GM19238 (cell line): ENCODE results near the gene SMOC1.
"Not testable (repeated sequence)": the region's sequence is repeated elsewhere in the genome, so short reads cannot be mapped to it uniquely, and the experiment has no call there.

Source experiments
- DNase-seq: peaks from one replicate; pipeline ENCODE4 v3.0.0; 2011; ENCODE audit warnings: low spot score; ENCODE audit not compliant: insufficient read length

SMOC1 gene

DNA sequence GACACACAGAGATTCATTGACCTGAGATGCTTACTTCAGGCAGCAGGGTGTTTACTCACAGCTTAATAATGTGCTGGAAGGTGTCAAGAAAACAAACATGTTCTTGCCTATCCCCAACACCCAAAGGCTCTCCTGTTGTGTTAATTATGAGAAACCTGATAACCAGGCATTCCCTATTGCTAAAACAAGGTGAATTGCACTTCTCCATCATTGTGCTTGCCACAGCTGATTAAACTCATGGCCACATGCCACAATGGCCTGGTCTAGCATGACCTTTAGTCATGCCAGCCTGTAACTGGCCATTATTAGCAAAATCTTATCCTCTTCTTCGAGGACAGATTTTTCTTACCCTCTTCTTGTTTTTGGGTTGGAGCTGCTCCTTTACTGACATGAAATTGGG is 21.4 kb downstream of the SMOC1 start:
- no peak for DNase-seq

DNA sequence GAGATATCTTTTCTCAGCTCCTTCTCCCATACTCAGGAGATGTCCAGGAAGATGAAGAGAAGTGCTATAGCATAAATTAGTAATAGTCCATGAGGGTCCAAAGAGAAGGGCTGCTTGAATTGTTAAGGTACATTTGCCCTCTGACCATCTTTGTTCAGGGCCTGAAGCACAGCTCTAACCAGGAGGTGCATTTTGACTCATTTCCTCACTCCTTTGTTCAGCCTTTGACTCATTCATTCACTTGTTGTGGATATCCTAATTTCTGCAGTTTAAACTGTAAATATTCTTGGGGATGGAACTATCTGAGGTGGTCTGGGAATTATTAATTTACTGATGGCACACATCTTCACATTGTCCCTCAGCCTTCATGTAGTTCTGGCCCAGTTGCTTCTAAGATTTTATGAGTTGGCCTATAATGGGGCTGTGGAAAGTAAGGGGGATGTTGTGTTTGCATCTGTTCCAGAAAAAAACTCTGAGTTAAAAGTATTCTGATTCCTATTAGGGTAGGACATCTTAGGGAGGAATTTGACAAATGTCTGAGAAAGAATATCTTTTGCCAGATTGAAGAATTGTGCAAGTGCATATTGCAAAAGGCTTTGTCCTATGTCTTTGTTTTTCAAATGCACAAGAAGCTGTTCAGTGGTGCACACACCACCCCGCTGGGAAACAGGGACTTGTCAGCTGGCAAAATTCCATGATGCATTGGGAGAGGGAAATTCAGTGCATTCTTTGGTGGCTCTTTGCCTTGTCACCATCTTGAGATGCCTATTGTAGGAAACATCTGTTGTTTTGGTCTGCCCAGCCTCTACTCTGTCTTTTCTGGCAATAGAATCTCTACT is 22.1 kb downstream of the SMOC1 start:
- no peak for DNase-seq

- DNase-seq: not testable (repeated sequence)
Measured at GRCh38 chr14:69903046-69903445, 23.8 kb downstream of the SMOC1 start.

DNA sequence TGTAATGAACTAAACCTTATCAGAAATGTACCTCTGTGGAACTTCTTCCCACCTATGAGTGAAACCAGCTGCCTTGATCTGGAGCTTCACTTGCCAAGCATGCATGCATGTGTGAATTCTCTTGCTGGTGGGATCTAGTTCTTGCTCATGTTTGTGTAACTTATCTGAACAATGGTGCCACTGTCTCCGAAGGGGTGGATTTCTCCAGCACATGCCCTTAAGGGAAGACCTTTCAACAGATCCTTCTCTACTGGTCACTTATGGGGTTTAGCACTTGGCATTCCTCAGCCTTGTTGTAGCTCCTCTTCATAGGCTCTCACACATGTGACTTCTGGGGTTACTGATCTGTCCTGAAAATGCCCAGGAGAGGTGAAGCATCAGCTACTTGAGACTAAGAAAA is 25.0 kb downstream of the SMOC1 start:
- DNase-seq: no peak

DNA sequence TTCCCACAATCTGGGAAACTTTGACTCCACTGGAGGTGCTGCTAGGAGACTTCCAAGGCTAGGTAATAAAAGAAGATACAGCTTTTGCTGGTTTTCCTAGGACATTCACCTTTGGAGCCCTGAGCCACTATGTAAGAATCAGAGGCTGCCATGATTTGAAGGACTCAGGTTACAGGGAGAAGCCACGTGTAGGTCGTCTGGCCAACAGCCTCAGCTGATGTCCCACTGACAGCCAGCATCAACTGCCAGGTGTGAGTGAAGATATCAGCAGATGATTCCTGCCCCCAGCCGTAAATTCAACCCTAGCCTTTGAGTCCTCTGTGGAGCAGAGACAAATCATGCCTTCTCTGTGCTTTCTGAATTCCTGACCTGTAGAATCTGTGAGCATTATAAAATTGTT is 27.0 kb downstream of the SMOC1 start:
- DNase-seq: no peak

GRCh38 chr14:69909826-69910550 is 30.8 kb downstream of the SMOC1 start:
- DNase-seq: no peak

GRCh38 chr14:69910871-69911270 is 31.7 kb downstream of the SMOC1 start:
- DNase-seq: no peak

DNA sequence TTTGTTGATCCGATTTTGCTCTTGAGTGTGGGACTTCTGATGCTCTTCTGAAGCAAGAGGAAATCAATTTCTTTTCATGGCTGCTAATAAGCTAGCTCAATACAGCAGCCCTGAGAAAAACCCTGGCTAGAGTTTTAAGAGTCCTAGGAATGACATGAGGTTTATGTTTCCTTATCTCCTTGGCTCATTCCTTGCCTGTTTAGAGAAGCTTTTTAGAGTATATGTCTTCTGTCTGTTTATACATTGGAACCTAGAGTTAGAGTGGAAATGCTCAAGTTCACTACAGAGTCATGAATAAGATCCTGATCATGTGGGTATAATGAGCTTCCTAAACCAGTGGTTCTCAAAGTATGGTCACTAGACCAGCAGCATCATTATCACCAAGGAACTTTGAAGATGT is 34.5 kb downstream of the SMOC1 start:
- no peak for DNase-seq

- no peak for DNase-seq
Measured at GRCh38 chr14:69916396-69916795, 37.2 kb downstream of the SMOC1 start.

GRCh38 chr14:69917287-69917686 is 38.1 kb downstream of the SMOC1 start:
- DNase-seq: no peak

- DNase-seq: no peak
Measured at GRCh38 chr14:69919815-69920214, 40.6 kb downstream of the SMOC1 start.

- no peak for DNase-seq
Measured at GRCh38 chr14:69921052-69921451, 41.8 kb downstream of the SMOC1 start.

DNA sequence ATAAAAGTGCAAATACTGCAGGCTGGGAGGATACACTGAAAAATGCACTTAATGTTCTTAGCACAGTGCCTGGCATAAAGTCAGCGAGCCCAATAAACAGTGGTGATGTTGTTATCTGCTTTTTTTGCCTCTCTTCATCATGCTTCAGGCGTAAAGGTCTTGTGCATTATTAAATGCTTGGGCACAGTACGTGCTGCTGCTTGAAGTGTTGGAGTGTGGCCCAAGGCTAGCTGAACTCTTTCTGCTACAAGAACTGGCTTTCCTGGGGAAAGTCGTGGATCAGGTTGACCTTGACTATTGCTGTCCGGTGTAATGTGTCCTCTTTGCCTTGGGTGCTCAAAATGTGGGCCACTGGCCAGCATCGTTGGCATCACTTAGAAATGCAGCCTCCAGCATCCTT is 43.0 kb downstream of the SMOC1 start:
- DNase-seq: no peak

DNA sequence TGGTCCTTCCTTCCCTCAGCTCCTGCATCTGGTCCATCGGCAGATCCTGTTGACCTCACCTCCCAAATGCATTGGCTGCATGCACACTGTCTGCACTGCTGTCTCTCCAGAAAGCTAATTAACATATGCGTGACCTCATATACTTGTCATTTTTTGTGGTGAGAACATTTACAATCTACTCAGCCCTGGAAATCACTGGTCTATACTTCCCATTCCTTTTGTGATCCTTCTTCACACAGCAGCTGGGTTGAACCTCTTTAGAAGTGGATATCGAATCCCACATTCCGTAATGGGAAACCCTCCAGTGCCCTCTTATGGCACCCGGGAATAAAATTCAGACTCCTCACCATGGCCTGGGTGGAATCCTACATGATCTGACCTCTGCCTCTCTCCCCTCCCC is 45.0 kb downstream of the SMOC1 start:
- no peak for DNase-seq

- no peak for DNase-seq
Measured at GRCh38 chr14:69928111-69928523, 48.9 kb downstream of the SMOC1 start.

DNA sequence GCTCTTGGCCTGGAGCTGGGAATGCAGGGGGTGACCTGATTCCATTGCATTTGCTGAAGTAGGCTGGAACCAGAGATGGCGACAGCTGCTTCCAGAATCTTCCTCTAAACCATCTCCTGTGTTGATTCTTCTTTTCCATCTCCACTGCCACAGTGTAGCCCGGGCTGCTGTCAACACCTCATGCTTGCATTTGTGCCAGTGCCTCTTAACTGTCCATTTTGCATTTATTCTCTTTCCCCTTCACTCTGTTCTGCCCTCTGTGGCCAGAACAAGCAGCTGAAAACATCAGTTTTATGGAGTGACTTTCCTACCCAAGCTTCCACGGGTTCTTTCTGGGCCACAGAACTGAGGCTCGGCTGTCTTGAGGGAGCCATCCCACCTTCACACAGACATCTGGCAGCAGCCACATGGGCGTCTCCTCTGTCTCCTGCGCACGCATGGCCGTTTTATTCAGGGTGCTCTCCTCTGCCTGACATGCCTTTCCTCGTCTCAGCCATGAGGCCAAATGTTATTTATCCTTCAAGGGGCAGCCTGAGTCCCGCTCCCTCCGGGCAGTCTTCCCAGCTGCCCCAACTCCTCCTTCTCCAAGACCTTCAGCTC is 51.7 kb downstream of the SMOC1 start:
- no peak for DNase-seq

GRCh38 chr14:69931960-69932359 is 52.7 kb downstream of the SMOC1 start:
- no peak for DNase-seq

DNA sequence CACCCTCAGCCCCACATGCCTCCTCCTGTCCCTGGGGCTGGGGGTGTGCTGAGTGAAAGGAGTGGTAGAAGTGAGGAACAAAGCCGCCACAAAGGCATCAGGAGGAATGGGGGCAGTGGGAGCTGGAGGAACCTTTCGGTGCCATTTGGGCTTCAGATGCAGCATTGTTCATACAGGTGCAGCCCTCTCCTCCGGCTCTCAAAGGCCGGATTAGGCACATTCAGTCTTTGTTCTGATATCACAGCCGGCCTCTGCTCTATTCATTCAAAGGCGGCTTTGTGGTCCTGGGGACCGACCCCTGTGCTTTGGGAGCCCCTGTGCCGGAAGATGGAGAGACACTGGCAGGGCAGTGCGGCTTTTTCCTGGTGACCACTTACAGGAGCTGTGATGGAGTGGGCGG is 53.2 kb downstream of the SMOC1 start:
- no peak for DNase-seq

GRCh38 chr14:69933623-69934275 is 54.5 kb downstream of the SMOC1 start:
- DNase-seq: no peak

DNA sequence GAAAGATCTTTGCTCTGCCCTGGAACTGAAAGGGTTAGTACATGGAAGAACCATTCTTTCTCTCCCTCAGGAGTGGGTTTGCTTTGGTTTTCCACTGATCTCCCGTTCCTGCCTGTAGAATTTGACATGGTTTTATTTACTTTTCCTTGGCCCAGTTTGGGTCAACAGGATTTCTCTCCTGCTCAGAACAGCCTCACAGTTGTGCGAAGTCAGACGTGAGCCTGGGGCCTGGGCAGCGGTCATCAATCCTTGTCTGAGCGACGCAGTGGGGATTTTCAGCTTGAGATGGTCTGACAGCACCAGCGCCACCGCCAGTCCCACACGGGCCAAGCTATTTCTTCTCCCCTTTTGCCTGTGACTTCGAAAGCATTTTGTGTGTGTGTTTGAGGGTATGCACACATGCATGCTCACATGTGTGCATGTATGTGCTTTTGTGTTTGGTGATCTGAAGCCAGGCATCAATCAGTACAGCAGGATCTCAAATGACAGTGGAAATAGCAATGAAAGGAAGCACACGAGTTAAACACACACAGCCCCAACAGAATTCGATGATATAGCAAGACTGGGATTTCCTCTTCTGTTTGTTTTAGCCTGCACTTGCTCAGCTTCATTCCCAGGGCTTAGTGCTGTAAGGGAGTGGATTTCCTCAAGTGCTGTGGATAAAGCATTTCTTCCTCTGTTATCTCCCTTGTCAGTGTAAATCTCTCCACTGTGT is 58.3 kb downstream of the SMOC1 start:
- DNase-seq: no peak

DNA sequence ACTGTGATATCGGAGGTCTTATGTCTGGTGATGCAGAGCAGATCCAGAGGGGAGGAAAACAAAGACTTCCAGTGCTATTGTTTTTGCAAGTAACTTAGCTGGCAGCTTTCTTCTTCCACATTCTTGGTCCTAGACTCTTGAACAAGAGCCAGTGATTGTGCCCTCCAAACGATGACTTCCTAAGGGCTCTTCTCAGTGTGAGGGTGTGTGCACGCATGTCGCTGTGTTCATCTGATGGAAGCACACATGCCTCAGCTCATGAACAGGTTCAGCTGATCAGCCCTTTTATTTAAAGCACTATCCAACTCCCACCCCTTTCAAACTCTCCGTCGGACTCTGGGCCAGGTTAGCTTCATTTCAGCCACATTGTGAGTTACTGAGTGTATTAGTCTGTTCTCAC is 59.5 kb downstream of the SMOC1 start:
- no peak for DNase-seq
